Measurements from ENCODE around the gene PPT2. TPM values are rescaled to one million over a fixed set of nuclear protein-coding genes. Genes with fewer than 3 reads are reported as not detected.
A peak's percentile ranks its signal among the peaks of the same experiment; 100 is the strongest.

PPT2 gene
- total and polyA plus RNA-seq, 9 donors, result 33.5 to 63.9 (median 43.9) TPM

- no peaks in the 10 kb centered on the region for H3K36me3 ChIP-seq
- H3K27me3 ChIP-seq, result no peaks in the 10 kb centered on the region
- peaks cover 43% of the 10 kb centered on the region for H3K4me1 ChIP-seq (ENCODE audit: insufficient read depth)
- no peaks in the 10 kb centered on the region for H3K9me3 ChIP-seq
- H3K4me3 ChIP-seq, result peak overlapping the region; percentile 43
- H3K27ac ChIP-seq, result peak overlapping the region; percentile 78 to 81
- WGBS, 3 donors, result 2 to 11% (median 3%) methylated on average over 6 of the region's 6 CpGs
- no peak for DNase-seq
- intact Hi-C loops (cut with DNase I), result no loop called here
- no peak for TF ChIP-seq EP300 (IDR thresholded peaks at IDR 0.05)
- no peak for TF ChIP-seq POLR2A (IDR thresholded peaks at IDR 0.05)
- TF ChIP-seq CTCF (IDR thresholded peaks at IDR 0.05), result no peak
Measured at GRCh38 chr6:32108727-32109113, 45.2 kb upstream of the PPT2 start.

- 2 to 6% (median 4%) methylated on average over 12 of the region's 12 CpGs for WGBS, 3 donors
- DNase-seq, result peak in 4 of 5 donors; percentile 49 to 63 (median 53)
- peaks cover 44% of the 10 kb centered on the region for H3K4me1 ChIP-seq (ENCODE audit: insufficient read depth)
Measured at GRCh38 chr6:32109114-32109764, 44.7 kb upstream of the PPT2 start, which contains the start of gene TNXB. Gene TNXB (minus strand): TSS chr6:32109338. CDS start chr6:32098198, 11,140 bp downstream.

GRCh38 chr6:32109765-32110160, 44.2 kb upstream of the PPT2 start:
- no peaks in the 10 kb centered on the region for H3K9me3 ChIP-seq
- H3K36me3 ChIP-seq, result no peaks in the 10 kb centered on the region
- H3K27me3 ChIP-seq, result no peaks in the 10 kb centered on the region
- H3K27ac ChIP-seq, result peak overlapping the region in 1 of 2 donors; percentile 81
- TF ChIP-seq CTCF (IDR thresholded peaks at IDR 0.05) (no peak), POLR2A (IDR thresholded peaks at IDR 0.05) (no peak), EP300 (IDR thresholded peaks at IDR 0.05) (no peak)
- 37 to 57% (median 39%) methylated on average over 6 of the region's 6 CpGs for WGBS, 3 donors
- peaks cover 44% of the 10 kb centered on the region for H3K4me1 ChIP-seq (ENCODE audit: insufficient read depth)
- intact Hi-C loops (cut with DNase I), result loop anchor here in 1 of 4 donors (10.0 kb wide), 1 partner anchor 205 kb away; the partner anchor contains the start of gene ZBTB12
- no peak for DNase-seq
- no peak overlapping the region for H3K4me3 ChIP-seq

More at GRCh38 chr6:32109114-32109764, 44.7 kb upstream of the PPT2 start, which contains the start of gene TNXB:
- TF ChIP-seq EP300 (IDR thresholded peaks at IDR 0.05) (no peak), CTCF (IDR thresholded peaks at IDR 0.05) (no peak), POLR2A (IDR thresholded peaks at IDR 0.05) (no peak)
- intact Hi-C loops (cut with DNase I), result no loop called here
- Histone ChIP-seq H3K36me3 (no peaks in the 10 kb centered on the region), H3K9me3 (no peaks in the 10 kb centered on the region), H3K4me3 (peak within 1 kb of the TSS; percentile 43), H3K27ac (peak within 1 kb of the TSS; percentile 78 to 82), H3K27me3 (no peaks in the 10 kb centered on the region)

DNA sequence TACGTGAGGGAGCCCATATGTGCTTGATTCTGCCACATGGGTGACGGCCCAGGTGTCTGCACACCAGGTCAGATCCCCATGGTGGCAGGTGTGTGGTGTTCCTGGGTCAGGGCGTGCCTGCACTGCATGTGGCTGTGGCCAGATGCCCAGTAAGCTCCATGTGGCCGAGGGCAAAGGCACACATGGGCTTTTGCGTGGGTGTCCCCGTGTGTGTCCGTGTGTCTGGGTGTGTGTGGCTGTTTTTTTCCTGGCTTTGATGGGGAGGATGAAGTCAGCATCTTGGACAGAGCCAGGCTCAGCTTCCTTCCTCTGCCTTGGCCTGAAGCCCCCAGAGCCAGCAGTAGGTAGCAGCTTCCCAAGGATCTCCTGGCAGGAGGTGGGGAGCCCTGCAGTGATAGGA, 43.3 kb upstream of the PPT2 start:
- intact Hi-C loops (cut with DNase I), result loop anchor here in 1 of 4 donors (10.0 kb wide), 1 partner anchor 206 kb away; the partner anchor contains the start of gene ZBTB12
- Histone ChIP-seq H3K4me1 (ENCODE audit: insufficient read depth) (peaks cover 42% of the 10 kb centered on the region), H3K36me3 (no peaks in the 10 kb centered on the region), H3K27me3 (no peaks in the 10 kb centered on the region), H3K9me3 (no peaks in the 10 kb centered on the region), H3K27ac (peak overlapping the region in 1 of 2 donors; percentile 82), H3K4me3 (no peak overlapping the region)
- TF ChIP-seq EP300 (IDR thresholded peaks at IDR 0.05) (no peak), CTCF (IDR thresholded peaks at IDR 0.05) (no peak), POLR2A (IDR thresholded peaks at IDR 0.05) (no peak)
- 23 to 39% (median 33%) methylated on average over 7 of the region's 7 CpGs for WGBS, 3 donors
- peak in 3 of 5 donors; percentile 52 to 56 (median 52) for DNase-seq
